ENCODE results near the gene BIRC6.
"Not testable (repeated sequence)": the region's sequence is repeated elsewhere in the genome, so short reads cannot be mapped to it uniquely, and the experiment has no call there.

BIRC6 gene

DNA sequence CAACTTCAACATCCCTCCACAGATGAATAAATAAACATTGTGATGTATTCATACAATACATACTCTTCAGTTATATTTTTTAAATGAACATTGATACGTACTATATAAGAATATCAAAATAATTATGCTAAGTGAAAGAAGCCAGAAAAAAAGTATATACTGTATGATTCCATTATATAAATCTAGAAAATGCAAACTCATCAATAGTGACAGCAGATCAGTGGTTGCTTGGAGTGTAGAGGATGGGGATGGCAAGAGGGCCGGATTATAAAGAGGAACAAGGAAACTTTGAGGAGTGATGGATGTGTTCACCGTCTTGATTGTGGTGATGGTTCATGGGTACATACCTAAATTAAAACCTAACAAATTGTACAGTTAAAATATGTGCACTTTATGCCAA lies 268.0 kb downstream of the BIRC6 start:
- no peak for DNase-seq

- no peak for DNase-seq
These were observed 269.9 kb downstream of the BIRC6 start for GRCh38 chr2:32626639-32627221.

DNA sequence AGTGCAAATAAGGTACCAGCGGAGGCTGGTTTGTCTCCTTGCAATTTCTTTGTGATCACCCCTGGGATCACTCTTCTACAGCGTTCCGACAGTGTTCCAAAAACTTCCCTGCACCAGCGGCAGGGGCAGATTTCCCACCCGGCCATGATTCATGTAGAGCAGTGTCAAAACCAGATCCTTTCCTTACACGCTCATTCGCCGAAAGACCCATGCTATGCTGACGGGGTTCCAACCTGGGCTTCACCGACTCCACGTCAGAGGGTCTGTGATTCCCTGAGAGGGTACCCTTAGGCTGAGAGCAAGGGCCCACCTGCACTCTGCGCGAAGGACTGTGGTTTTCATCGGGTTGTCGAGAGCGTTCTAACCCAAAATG lies 270.6 kb downstream of the BIRC6 start:
- DNase-seq = peak; percentile 37

DNA sequence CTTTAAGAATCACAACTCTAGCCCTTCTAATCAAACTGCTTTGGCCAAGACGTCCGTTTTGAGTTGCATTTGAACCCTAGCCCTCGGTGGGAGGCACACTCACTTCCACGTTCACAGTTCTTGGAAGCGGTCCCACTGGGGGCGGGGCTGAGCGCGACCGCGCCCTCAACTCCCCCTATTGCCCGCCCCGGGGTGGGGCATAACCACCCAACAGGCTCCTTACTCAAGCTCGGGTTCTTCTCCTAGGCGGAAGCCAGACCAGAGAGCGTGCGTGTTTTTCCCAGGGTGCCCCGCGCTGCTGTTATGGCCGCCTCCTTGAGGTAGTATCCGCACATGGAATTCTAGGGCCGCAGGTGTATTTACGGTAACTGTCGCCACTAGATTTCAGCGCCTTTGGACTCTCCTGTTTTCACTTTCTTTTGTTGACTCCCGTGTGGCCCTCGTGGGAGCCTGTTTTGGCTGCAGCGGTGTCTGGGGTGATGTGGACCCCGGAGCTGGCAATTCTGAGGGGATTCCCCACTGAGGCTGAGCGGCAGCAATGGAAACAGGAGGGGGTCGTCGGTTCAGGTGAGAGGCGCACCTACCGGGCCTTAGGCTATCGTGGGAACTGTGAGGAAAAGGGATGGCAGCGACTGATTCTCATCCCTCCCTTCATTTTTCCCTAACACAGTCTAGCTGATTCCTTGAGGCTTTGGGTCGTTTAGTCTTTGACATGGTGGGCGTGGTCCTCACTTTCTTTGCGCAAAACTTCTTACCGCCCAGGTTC lies 271.2 kb downstream of the BIRC6 start, which contains the start of gene TTC27:
TSS of gene TTC27 (plus strand) at position 237 of the 766 bp plus-strand sequence. CDS start at position 480, 243 bp downstream.
- peak; percentile 94 for DNase-seq

GRCh38 chr2:32632089-32632488 lies 275.3 kb downstream of the BIRC6 start:
- DNase-seq = no peak

- DNase-seq = no peak
These were observed 276.2 kb downstream of the BIRC6 start for GRCh38 chr2:32633040-32633439.

- DNase-seq = not testable (repeated sequence)
These were observed 281.7 kb downstream of the BIRC6 start for GRCh38 chr2:32638548-32638947.

DNA sequence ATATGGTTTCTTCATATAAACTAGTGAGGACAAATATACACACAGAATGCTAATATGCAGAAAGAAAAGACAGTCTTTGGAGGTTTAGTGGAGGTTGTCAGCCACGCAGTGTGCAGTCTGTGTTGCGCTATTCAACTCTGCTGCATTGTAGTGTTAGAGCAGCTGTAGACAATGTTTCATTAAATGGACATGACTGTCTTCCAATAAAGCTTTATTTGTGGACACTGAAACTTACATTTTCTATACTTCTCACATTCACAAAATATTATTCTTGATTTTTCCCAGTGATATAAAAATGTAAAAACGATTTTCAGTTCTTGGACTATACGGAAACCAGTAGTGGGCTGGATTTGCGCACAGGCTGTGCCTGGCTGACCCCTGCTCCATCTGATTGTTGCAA lies 284.4 kb downstream of the BIRC6 start:
- DNase-seq = no peak

GRCh38 chr2:32647180-32647651 lies 290.4 kb downstream of the BIRC6 start:
- no peak for DNase-seq

DNA sequence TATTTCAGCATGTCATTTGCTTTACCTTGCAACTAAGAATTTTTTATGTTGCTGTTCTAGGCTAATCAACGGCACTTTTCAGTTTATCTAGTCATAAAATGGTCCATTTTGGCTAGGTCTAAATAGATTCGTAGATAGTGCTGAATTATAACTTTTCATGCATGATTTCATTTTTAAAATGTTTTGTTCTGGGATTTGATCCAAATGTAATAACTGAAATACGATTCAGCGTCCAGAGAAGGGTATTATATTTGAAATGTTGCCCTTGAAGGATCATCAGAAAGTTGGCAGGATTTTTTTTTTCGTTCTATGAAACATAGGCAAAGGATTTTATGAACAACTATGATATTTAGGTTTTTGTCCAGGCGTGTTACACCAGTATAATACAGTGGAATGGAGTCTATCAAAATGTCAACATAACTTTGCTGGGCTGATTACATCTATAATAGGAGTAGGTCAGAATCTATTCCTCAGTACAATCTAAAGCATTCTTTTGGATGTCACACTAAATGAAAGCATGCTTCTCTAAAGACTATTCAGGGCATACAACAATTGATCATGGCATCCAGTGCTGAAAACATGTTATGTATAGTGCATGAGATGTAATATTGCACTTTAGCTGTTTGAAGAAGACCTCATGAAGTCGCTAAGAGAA lies 295.9 kb downstream of the BIRC6 start:
- DNase-seq = no peak

DNA sequence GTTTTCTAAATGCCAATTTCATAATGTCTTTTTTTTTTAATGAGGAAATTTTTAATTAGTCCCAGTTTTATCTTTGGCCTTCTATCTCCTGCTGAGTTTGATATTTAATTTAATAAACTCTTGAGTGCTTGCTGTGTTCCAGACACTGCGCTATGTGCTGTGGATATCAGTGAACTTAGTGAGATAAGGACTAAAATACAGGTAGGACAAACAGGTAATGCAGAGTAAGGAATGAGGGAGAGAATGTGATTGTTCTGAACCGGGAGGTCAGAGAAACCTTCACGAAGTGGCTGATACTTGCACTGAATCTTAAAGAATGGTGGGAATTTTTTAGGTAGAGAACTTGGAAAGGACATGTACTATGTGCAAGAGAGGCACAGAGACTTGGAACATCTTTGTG lies 299.2 kb downstream of the BIRC6 start:
- DNase-seq = no peak

DNA sequence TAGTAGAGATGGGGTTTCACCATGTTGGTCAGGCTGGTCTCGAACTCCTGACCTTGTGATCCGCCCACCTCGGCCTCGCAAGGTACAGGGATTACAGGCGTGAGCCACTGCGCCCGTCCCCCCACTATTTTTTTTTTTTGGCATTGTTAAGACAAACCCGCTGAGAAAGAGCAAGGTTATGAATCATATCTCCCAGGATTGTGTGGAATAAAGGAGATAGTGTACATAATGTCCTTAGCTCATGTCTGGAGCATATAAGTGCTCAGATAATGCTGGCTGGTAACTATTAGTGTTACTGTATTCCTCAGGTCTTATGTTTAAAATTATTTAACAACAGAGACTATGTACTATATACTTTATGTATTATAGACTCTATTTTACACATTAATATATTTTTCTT lies 307.0 kb downstream of the BIRC6 start:
- no peak for DNase-seq

DNA sequence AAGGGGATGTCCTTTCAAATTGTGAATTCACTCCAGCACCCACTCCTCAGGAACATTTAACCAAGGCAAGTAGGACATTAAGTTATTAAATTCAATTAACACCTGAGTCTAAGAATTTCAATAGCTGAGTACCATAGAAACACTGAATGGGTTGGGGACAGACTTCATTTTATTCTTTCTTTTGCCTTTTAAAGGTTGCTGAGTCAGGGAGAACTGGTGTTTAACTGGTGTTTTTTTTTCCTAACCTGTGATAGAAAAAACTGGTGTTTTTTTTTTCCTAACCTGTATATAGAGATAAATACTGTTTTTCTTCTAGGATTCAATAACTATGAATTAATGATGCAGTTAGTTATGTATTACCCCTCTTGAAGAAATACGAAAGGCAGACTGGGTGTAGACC lies 309.9 kb downstream of the BIRC6 start:
- no peak for DNase-seq

- DNase-seq = no peak
These were observed 311.4 kb downstream of the BIRC6 start for GRCh38 chr2:32668254-32668653.

Data from NCI-H146 (cell line).